SK-N-SH treated with all-trans-retinoic acid at 6 μM for 48 hours (cell line): ENCODE data around the gene CACNA1C.

Experiments used
- ATAC-seq: fragments of 200-7000 bp; cut with Tn5 transposase; 3 replicates; pipeline ENCODE4 v1.9.1; 2020; ENCODE audit warnings: mild to moderate bottlenecking, moderate library complexity
- ARNTL ChIP-seq: fragments of 450-650 bp; formaldehyde crosslinking; IDR thresholded peaks from 2 replicates; pipeline ENCODE4 v1.5.0; 2020; ENCODE audit warnings: low read depth, mild to moderate bottlenecking, moderate library complexity, borderline replicate concordance
- BACH2 ChIP-seq: fragments of 250-450 bp; sonication (Bioruptor Pico); IDR thresholded peaks from 2 replicates; pipeline ENCODE4 v1.9.0; 2021; ENCODE audit warnings: mild to moderate bottlenecking, borderline replicate concordance
- CSRNP3 ChIP-seq: fragments of 250-450 bp; sonication (Bioruptor Pico); IDR thresholded peaks from 2 replicates; pipeline ENCODE4 v1.5.1; 2021; ENCODE audit warnings: mild to moderate bottlenecking, moderate library complexity
- ESRRG ChIP-seq: fragments of 250-450 bp; sonication (Bioruptor Pico); IDR thresholded peaks from 2 replicates; pipeline ENCODE4 v1.6.1; 2021; ENCODE audit warnings: mild to moderate bottlenecking
- GLIS3 ChIP-seq: fragments of 250-450 bp; sonication (Bioruptor Pico); IDR thresholded peaks from 2 replicates; pipeline ENCODE4 v1.5.0; 2020; ENCODE audit warnings: mild to moderate bottlenecking, moderate library complexity
- ISL1 ChIP-seq: fragments of 250-450 bp; sonication (Bioruptor Pico); IDR thresholded peaks from 2 replicates; pipeline ENCODE4 v2.1.2; 2022; ENCODE audit warnings: mild to moderate bottlenecking, moderate library complexity
- OSR1 ChIP-seq: fragments of 250-450 bp; sonication (Bioruptor Pico); IDR thresholded peaks from 2 replicates; pipeline ENCODE4 v1.8.0; 2022; ENCODE audit warnings: moderate library complexity, mild to moderate bottlenecking, inconsistent platforms
- POU6F1 ChIP-seq: fragments of 250-450 bp; sonication (Bioruptor Pico); IDR thresholded peaks from 2 replicates; pipeline ENCODE4 v1.8.0; 2021; ENCODE audit warnings: low read depth, mild to moderate bottlenecking, moderate library complexity, borderline replicate concordance
- PPARA ChIP-seq: fragments of 250-450 bp; sonication (Bioruptor Pico); IDR thresholded peaks from 2 replicates; pipeline ENCODE4 v1.5.0; 2020; ENCODE audit warnings: mild to moderate bottlenecking, borderline replicate concordance
- RARB ChIP-seq: fragments of 250-450 bp; sonication (Bioruptor Pico); IDR thresholded peaks from 2 replicates; pipeline ENCODE4 v1.8.0; 2021; ENCODE audit warnings: mild to moderate bottlenecking, moderate library complexity
- SNAI2 ChIP-seq: fragments of 250-450 bp; sonication (Bioruptor Pico); IDR thresholded peaks from 2 replicates; pipeline ENCODE4 v1.5.0; 2020; ENCODE audit warnings: mild to moderate bottlenecking, moderate library complexity
- TCF4 ChIP-seq: fragments of 250-450 bp; sonication (Bioruptor Pico); IDR thresholded peaks from 2 replicates; pipeline ENCODE4 v1.8.0; 2021; ENCODE audit warnings: mild to moderate bottlenecking, moderate library complexity, borderline replicate concordance
- TOX ChIP-seq: fragments of 250-450 bp; sonication (Bioruptor Pico); IDR thresholded peaks from 2 replicates; pipeline ENCODE4 v1.8.0; 2021; ENCODE audit warnings: mild to moderate bottlenecking, moderate library complexity, borderline replicate concordance
- TSHZ2 ChIP-seq: fragments of 250-450 bp; sonication (Bioruptor Pico); IDR thresholded peaks from 2 replicates; pipeline ENCODE4 v1.5.0; 2020; ENCODE audit warnings: mild to moderate bottlenecking, moderate library complexity
- ZC3H10 ChIP-seq: fragments of 250-450 bp; sonication (Bioruptor Pico); IDR thresholded peaks from 2 replicates; pipeline ENCODE4 v1.5.1; 2021; ENCODE audit warnings: mild to moderate bottlenecking, moderate library complexity
- ZFP30 ChIP-seq: fragments of 450-650 bp; formaldehyde crosslinking; IDR thresholded peaks from 2 replicates; pipeline ENCODE4 v1.5.0; 2022; ENCODE audit warnings: mild to moderate bottlenecking, moderate library complexity
- ZNF565 ChIP-seq: fragments of 450-650 bp; formaldehyde crosslinking; conservative IDR thresholded peaks from 2 replicates; pipeline ENCODE4 v1.5.0; 2020; ENCODE audit warnings: low read depth, mild to moderate bottlenecking, moderate library complexity
- ZNF8 ChIP-seq: fragments of 450-650 bp; formaldehyde crosslinking; IDR thresholded peaks from 2 replicates; pipeline ENCODE4 v1.5.0; 2020; ENCODE audit warnings: mild to moderate bottlenecking, moderate library complexity
- TF ChIP-seq, protein P1 (sequence below): fragments of 250-450 bp; sonication (Bioruptor Pico); IDR thresholded peaks from 2 replicates; pipeline ENCODE4 v1.5.1; 2020; ENCODE audit warnings: low read depth, mild to moderate bottlenecking, moderate library complexity
- TF ChIP-seq, protein P2 (sequence below): fragments of 250-450 bp; sonication (Bioruptor Pico); IDR thresholded peaks from 2 replicates; pipeline ENCODE4 v1.8.0; 2020; ENCODE audit warnings: mild to moderate bottlenecking, moderate library complexity, borderline replicate concordance

The CACNA1C gene

DNA sequence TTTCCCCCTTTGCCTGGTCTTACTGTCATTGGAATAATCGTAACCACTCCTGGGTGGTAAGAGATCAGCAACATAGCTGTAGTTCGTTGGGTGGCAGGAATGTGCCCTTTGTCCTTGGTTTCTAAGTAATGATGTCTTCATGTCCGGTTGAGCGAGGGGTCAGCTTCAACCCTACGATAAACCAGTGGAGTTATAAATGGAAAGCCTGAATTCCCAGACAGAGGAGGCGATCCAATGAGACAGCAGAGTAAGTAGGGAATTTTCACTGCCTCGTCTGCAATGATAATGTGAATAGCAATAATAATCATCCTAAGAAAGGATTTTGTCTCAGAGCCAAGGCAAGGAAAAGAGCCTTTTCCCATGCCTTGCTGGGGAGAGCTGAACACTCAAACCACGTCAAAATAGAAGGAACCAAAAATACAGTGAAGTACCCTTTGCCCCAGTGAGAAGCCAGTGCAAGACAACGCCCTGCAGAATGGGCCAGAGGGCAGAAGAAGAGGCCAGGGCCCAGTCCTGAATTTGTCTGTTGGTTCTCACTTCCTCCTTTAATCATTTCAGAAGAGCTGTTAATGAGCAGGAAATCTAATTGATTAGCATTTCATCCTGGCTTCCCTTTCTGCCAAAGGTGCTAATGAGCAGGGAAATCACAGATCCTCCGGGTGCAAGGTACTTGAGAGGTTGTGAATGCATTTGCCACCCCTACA is 330.7 kb downstream of the CACNA1C start:
- no peak for TF ChIP-seq ESRRG (CRISPR knock-in tag)
- no peak for TF ChIP-seq TOX (CRISPR knock-in tag)
- TF ChIP-seq OSR1 (CRISPR knock-in tag): no peak
- no peak for TF ChIP-seq TCF4
- no peak for TF ChIP-seq SNAI2
- no peak for TF ChIP-seq POU6F1 (CRISPR knock-in tag)
- TF ChIP-seq, protein P1, sequence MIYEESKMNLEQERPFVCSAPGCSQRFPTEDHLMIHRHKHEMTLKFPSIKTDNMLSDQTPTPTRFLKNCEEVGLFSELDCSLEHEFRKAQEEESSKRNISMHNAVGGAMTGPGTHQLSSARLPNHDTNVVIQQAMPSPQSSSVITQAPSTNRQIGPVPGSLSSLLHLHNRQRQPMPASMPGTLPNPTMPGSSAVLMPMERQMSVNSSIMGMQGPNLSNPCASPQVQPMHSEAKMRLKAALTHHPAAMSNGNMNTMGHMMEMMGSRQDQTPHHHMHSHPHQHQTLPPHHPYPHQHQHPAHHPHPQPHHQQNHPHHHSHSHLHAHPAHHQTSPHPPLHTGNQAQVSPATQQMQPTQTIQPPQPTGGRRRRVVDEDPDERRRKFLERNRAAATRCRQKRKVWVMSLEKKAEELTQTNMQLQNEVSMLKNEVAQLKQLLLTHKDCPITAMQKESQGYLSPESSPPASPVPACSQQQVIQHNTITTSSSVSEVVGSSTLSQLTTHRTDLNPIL: no peak
- no peak for TF ChIP-seq ARNTL (CRISPR knock-in tag)
- TF ChIP-seq ZC3H10 (CRISPR knock-in tag): no peak
- TF ChIP-seq BACH2 (CRISPR knock-in tag): no peak
- no peak for ATAC-seq

- ATAC-seq: no peak
- TF ChIP-seq ZFP30 (CRISPR knock-in tag) (no peak), TCF4 (no peak), POU6F1 (CRISPR knock-in tag) (no peak), ESRRG (CRISPR knock-in tag) (no peak), ZNF8 (CRISPR knock-in tag) (no peak), BACH2 (CRISPR knock-in tag) (no peak), ISL1 (CRISPR knock-in tag) (no peak)
- TF ChIP-seq, protein P2, sequence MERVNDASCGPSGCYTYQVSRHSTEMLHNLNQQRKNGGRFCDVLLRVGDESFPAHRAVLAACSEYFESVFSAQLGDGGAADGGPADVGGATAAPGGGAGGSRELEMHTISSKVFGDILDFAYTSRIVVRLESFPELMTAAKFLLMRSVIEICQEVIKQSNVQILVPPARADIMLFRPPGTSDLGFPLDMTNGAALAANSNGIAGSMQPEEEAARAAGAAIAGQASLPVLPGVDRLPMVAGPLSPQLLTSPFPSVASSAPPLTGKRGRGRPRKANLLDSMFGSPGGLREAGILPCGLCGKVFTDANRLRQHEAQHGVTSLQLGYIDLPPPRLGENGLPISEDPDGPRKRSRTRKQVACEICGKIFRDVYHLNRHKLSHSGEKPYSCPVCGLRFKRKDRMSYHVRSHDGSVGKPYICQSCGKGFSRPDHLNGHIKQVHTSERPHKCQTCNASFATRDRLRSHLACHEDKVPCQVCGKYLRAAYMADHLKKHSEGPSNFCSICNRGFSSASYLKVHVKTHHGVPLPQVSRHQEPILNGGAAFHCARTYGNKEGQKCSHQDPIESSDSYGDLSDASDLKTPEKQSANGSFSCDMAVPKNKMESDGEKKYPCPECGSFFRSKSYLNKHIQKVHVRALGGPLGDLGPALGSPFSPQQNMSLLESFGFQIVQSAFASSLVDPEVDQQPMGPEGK: no peak
These were observed 331.2 kb downstream of the CACNA1C start for GRCh38 chr12:2384029-2384386.

GRCh38 chr12:2384533-2385351 is 332.0 kb downstream of the CACNA1C start:
- peak; percentile 78 for ATAC-seq
- TF ChIP-seq RARB (CRISPR knock-in tag) (no peak), PPARA (no peak), ZNF565 (no peak), ESRRG (CRISPR knock-in tag) (no peak), OSR1 (CRISPR knock-in tag) (no peak), ISL1 (CRISPR knock-in tag) (no peak), POU6F1 (CRISPR knock-in tag) (no peak), TSHZ2 (CRISPR knock-in tag) (no peak), CSRNP3 (CRISPR knock-in tag) (no peak), TOX (CRISPR knock-in tag) (no peak), ZC3H10 (CRISPR knock-in tag) (no peak), TCF4 (no peak), BACH2 (CRISPR knock-in tag) (no peak), GLIS3 (CRISPR knock-in tag) (no peak)
- TF ChIP-seq, protein P2: no peak
